Peyer's patch (tissue), 4 donors: ENCODE data around the gene CSNK1A1L.

Source experiments
- POLR2A ChIP-seq, 2 donors: fragments of 450-650 bp; IDR thresholded peaks; one replicate each; pipeline ENCODE4 v1.5.1; 2017; ENCODE audit warnings: antibody characterized with exemption in 2 of 2, mild to moderate bottlenecking in 2 of 2, moderate library complexity in 2 of 2
- TF ChIP-seq, protein P1 (sequence below), 6 experiments: fragments of 450-650 bp in 4 of 6; fragments of 200-600 bp in 2 of 6; sonication (generic) in 1 of 6; IDR thresholded peaks; one replicate each; pipeline ENCODE4 v1.5.1; 2017 to 2019; ENCODE audit warnings: antibody characterized with exemption in 6 of 6, mild to moderate bottlenecking in 3 of 6, moderate library complexity in 1 of 6

DNA sequence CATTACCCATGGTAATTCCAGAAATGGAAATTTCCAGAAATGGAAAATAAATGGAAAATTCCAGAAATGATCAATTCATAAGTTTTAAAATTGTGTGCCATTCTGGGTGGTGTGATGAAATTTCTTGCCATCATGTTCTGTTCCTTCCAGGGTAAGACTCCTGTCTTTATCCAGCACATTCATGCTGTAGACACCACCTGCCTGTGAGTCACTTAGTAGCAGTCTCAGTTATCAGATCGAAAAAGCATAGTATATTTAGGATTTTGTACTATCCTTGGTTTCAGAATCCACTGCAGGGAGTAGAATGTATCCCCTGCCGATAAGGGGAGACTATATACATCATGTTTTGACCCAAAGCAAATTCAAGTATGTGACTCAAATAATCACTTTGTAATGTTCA, 26.7 kb upstream of the CSNK1A1L start:
- TF ChIP-seq, protein P1, sequence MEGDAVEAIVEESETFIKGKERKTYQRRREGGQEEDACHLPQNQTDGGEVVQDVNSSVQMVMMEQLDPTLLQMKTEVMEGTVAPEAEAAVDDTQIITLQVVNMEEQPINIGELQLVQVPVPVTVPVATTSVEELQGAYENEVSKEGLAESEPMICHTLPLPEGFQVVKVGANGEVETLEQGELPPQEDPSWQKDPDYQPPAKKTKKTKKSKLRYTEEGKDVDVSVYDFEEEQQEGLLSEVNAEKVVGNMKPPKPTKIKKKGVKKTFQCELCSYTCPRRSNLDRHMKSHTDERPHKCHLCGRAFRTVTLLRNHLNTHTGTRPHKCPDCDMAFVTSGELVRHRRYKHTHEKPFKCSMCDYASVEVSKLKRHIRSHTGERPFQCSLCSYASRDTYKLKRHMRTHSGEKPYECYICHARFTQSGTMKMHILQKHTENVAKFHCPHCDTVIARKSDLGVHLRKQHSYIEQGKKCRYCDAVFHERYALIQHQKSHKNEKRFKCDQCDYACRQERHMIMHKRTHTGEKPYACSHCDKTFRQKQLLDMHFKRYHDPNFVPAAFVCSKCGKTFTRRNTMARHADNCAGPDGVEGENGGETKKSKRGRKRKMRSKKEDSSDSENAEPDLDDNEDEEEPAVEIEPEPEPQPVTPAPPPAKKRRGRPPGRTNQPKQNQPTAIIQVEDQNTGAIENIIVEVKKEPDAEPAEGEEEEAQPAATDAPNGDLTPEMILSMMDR (IDR thresholded peaks at IDR 0.05), result no peak
- no peak for TF ChIP-seq POLR2A (IDR thresholded peaks at IDR 0.05)
